ENCODE measurements around the gene ITGA2.
"Not testable (repeated sequence)": the region's sequence is repeated elsewhere in the genome, so short reads cannot be mapped to it uniquely, and the experiment has no call there.

ITGA2 gene

GRCh38 chr5:53109443-53110127 is 120.4 kb downstream of the ITGA2 start, which contains the start of gene MOCS2:
Gene MOCS2, minus strand, starts transcription at chr5:53109757. Its CDS starts 2,583 bp downstream, at chr5:53107174.
- peak; percentile 92 for DNase-seq

DNA sequence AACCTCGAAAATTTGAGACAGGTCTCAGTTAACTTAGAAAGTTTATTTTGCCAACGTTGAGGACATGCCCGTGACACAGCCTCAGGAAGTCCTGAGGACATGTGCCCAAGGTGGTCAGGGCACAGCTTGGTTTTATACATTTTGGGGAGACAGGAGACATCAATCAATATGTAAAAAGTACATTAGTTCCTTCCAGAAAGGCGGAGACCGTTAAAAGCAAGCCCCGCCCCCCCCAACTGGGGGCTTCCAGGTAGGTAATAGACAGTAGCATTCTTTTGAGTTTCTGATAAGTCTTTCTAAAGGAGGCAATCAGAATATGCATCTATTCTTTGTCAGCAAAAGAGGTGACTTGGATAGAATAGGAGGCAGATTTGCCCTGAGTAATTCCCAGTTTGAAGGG is 121.0 kb downstream of the ITGA2 start:
- DNase-seq, result no peak

DNA sequence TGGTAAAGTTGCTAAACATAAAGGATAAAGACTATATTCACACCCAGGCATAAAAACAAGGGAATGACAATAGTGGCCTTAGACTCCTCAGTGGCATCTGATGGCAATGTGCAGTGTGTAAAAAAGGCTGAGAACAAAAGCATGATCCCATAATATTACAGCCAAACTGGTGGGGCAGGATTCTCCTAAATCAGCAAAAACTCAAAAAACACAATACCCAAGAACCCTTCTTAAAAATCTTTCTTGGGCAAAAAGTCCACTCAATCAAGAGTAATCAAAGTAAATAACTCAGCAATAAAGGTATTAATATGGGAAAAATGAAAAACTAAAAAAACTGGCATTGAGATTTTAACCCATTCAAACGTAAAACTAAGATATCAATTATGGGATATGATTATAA is 122.0 kb downstream of the ITGA2 start:
- DNase-seq, result no peak

- not testable (repeated sequence) for DNase-seq
These were observed 123.2 kb downstream of the ITGA2 start for GRCh38 chr5:53112307-53112706.

GRCh38 chr5:53112909-53113308 is 123.8 kb downstream of the ITGA2 start:
- DNase-seq, result no peak

DNA sequence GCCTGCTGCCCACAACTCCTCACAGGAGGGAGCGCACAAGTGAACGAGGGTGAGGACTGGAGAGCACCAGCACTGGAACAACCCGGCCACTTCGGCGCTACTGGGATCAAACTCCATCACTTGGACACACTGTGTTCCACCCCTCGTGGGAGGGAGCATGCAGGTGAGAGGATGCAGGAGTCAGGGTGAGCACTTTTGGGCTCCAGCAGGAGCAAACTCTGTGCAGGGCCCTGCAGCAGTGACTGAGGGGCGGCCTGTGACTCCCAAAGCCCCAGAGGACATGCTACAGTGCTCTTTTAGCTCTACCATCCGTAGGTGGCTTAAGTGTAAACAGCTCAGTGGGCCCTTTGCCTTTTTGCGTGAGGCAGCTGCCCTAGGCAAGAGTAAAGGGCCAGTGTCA is 124.8 kb downstream of the ITGA2 start:
- DNase-seq, result no peak

DNA sequence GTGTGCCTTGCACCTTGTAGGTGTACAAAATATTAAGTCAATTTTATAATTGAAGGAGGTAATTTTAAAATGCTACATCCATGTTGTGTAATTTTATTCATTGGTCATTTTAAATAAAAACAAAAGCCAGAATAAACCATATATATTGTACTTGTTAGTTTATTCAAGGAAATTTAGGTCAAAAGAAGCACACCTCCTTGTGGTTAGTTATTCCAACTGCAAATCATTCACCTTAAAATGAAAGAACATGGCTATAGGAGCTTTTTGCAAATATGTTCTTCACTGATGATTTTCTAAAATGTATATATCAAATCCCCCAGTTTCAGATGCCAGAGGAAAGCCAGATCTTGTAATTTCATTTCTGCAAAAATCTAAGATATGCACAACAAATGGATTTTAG is 125.8 kb downstream of the ITGA2 start:
- no peak for DNase-seq

DNA sequence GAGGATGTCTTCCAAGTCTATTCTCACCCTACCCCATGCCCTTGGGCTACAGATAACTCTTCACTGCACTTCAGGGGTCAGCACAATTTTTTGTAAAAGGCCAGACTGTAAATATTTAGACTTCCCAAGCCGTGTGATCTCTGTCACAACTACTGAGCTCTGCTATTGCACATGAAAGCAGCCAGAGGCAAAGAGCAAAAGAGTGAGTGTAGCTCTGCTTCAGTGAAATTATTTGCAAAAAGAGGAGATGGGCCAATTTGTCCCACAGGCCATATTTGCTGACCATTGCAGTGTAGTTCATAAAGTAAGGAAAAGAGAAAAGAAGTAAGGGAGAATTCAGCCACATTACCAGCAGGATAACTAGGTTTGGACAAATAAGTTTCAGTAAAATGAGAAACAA is 127.4 kb downstream of the ITGA2 start:
- DNase-seq, result no peak

DNA sequence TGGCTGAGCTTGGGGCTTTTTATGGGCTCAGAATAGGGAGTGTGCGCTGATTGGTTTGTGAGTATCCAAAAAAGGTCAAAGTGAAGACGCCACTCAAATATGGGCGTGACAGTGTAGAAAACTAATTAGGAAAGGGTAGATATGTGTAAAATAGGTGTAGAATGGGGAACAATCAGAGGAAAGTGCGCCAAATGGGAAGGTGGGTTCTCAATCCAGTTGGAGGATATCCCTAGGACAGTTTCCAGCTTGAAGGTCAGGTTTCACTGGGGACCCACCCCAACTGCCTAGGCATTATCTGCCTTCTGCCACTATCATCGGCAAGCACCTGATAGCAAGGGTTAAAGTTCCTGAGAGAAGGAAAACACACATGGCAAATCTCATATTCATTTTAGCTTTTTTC is 129.7 kb downstream of the ITGA2 start:
- no peak for DNase-seq

GRCh38 chr5:53120165-53120564 is 131.0 kb downstream of the ITGA2 start:
- DNase-seq, result no peak

GRCh38 chr5:53123702-53124101 is 134.6 kb downstream of the ITGA2 start:
- no peak for DNase-seq

GRCh38 chr5:53126521-53126920 is 137.4 kb downstream of the ITGA2 start:
- DNase-seq, result no peak

DNA sequence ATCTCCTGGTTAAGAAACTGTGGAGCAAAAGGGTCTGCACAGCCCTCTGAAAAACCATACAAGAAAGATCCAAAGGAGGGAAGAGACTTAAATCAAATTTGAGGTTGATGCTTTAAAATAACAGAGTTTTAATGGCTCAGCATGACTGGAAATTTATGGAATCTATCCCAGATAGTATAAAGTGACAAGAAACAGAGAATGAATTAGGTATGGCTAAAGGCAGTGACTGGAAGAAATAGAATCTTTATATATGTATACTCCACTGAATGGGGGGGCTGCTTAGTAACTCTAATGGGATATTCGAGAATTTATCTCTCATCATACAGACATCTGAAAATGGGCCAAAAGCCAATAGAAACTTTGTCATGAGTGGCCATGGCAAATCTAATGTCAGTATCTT is 138.0 kb downstream of the ITGA2 start:
- no peak for DNase-seq

- DNase-seq, result no peak
These were observed 139.3 kb downstream of the ITGA2 start for GRCh38 chr5:53128481-53128880.

GRCh38 chr5:53130266-53130665 is 141.1 kb downstream of the ITGA2 start:
- DNase-seq, result no peak

GRCh38 chr5:53133020-53133419 is 143.9 kb downstream of the ITGA2 start:
- no peak for DNase-seq

Measured in CD4-positive, alpha-beta T cell treated with Interleukin-12 subunit alpha and Interleukin-12 subunit beta, for 1 hour (primary cell).